ENCODE measurements around the gene NELFA. TPM values are rescaled to one million over a fixed set of nuclear protein-coding genes. Genes with fewer than 3 reads are reported as not detected.

Gene NELFA
- polyA plus RNA-seq, 1 donor (not counting 4 experiments of a cell fraction or from before 2014, with no cell fraction given): 9.9 TPM

DNA sequence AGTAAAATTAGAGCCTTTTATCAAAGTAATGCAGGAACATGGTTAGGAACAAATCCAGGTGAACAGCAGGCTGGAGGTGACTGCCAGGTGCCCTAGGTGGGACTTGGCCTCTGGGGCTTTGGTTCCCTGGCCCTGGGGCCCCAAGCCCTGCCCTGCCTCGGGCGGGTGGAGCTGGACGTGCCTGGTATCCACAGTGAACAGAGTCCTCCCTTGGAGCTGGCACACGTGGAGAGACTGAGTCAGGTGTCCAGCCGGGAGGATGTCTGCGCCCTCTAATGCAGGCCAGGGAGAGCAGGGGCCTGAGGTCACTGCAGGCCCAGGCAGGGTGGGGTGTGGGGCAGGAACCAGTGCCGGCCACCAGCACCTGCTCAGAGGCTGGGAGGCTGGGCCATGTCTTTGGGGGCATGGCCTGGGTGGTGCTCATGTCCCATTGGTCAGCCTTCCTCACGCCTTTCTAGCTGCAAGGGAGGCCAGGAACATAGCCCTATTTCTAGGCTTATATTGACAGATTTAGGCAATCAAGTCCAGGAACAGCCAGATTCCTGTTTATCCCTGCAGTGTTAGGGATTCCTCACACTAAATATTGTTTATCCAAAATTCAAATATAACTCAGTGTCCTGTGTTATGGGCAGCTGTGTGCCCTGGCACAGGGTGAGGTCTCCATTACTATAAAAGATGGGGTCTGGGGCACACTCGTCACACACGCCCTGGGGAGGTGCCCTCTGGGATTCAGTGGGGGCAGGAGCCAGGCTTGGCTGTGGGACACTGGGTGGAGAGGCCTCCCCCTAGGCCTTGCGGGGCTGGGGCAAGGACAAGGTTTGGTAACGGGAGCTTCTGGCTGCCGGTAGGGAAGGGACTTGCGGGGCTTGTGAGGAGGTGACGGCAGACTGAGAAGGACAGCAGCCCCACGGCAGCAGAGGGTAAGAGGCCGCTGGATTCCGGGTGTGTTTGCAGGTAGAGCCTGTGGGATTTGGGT lies 36.1 kb upstream of the NELFA start:
- no peak for DNase-seq (ENCODE audit: low read depth, low spot score)
- H3K79me2 ChIP-seq (ENCODE audit: control insufficient read depth, insufficient read depth, low read length): no peaks in the 10 kb centered on the region
- no peak overlapping the region for H3K4me3 ChIP-seq (ENCODE audit: control insufficient read depth in 2 of 3, extremely low read depth in 1 of 3, insufficient read depth in 2 of 3, low read depth in 1 of 3, low read length in 3 of 3)
- dilution Hi-C loops (cut with MboI; ENCODE audit: extremely low pct_ligation_motif_present, low sequenced_read_pairs): no loop called here
- H3K27me3 ChIP-seq (ENCODE audit: control insufficient read depth, extremely low read depth, insufficient read depth, low read length): peaks cover 44% of the 10 kb centered on the region
- H3K9ac ChIP-seq (ENCODE audit: control insufficient read depth, extremely low read depth, insufficient read depth, low read length): no peak overlapping the region
- H2AFZ ChIP-seq (ENCODE audit: control insufficient read depth, low read length): no peak overlapping the region
- H3K4me2 ChIP-seq (ENCODE audit: control insufficient read depth, extremely low read depth, insufficient read depth, low read depth, low read length): no peak overlapping the region
- H3K36me3 ChIP-seq (ENCODE audit: control insufficient read depth in 2 of 2, extremely low read depth in 1 of 2, insufficient read depth in 2 of 2, low read length in 2 of 2): no peaks in the 10 kb centered on the region
- H3K9me3 ChIP-seq (ENCODE audit: control insufficient read depth, low read depth, low read length): no peaks in the 10 kb centered on the region
- H3K9me1 ChIP-seq (ENCODE audit: control insufficient read depth, extremely low read depth, insufficient read depth, low read length): no peaks in the 10 kb centered on the region
- no peaks in the 10 kb centered on the region for H3K4me1 ChIP-seq (ENCODE audit: control insufficient read depth, extremely low read depth, insufficient read depth, low read length)
- H4K20me1 ChIP-seq (ENCODE audit: control insufficient read depth, extremely low read depth, insufficient read depth, low read length): no peaks in the 10 kb centered on the region
- TF ChIP-seq, protein P1, sequence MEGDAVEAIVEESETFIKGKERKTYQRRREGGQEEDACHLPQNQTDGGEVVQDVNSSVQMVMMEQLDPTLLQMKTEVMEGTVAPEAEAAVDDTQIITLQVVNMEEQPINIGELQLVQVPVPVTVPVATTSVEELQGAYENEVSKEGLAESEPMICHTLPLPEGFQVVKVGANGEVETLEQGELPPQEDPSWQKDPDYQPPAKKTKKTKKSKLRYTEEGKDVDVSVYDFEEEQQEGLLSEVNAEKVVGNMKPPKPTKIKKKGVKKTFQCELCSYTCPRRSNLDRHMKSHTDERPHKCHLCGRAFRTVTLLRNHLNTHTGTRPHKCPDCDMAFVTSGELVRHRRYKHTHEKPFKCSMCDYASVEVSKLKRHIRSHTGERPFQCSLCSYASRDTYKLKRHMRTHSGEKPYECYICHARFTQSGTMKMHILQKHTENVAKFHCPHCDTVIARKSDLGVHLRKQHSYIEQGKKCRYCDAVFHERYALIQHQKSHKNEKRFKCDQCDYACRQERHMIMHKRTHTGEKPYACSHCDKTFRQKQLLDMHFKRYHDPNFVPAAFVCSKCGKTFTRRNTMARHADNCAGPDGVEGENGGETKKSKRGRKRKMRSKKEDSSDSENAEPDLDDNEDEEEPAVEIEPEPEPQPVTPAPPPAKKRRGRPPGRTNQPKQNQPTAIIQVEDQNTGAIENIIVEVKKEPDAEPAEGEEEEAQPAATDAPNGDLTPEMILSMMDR (optimal IDR thresholded peaks at IDR 0.05 in 1 of 3, IDR thresholded peaks at IDR 0.05 in 1 of 3, conservative IDR thresholded peaks at IDR 0.05 in 1 of 3; ENCODE audit: extremely low read depth in 1 of 3, insufficient read depth in 2 of 3, low read length in 3 of 3): no peak
- TF ChIP-seq EZH2 (IDR thresholded peaks at IDR 0.05; ENCODE audit: low read length): no peak
- no peak for FAIRE-seq
- no peak overlapping the region for H3K27ac ChIP-seq (ENCODE audit: control insufficient read depth, insufficient read depth, low read length)

DNA sequence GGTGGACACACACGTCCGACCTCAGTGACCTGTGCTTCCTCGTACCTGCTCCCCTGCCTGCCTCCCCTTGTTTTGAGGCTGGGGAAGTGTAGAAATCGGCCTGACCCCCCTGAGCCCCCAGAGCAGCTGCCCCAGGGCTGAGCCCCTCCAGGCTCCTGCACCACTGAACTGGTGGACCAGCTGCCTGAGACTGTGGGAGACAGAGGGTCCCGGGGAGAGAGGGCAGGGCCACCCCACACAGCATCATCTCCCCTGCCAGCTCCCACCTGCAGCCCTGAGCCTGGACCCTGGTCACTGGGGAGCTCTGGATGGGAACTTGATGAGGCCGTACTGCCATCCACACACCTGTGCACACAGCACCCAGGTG lies 35.3 kb upstream of the NELFA start:
- no peaks in the 10 kb centered on the region for H3K4me1 ChIP-seq (ENCODE audit: control insufficient read depth, extremely low read depth, insufficient read depth, low read length)
- no peak overlapping the region for H3K9ac ChIP-seq (ENCODE audit: control insufficient read depth, extremely low read depth, insufficient read depth, low read length)
- TF ChIP-seq, protein P1 (optimal IDR thresholded peaks at IDR 0.05 in 1 of 3, IDR thresholded peaks at IDR 0.05 in 1 of 3, conservative IDR thresholded peaks at IDR 0.05 in 1 of 3; ENCODE audit: extremely low read depth in 1 of 3, insufficient read depth in 2 of 3, low read length in 3 of 3): no peak
- no peak for TF ChIP-seq EZH2 (IDR thresholded peaks at IDR 0.05; ENCODE audit: low read length)
- dilution Hi-C loops (cut with MboI; ENCODE audit: extremely low pct_ligation_motif_present, low sequenced_read_pairs): no loop called here
- H3K27ac ChIP-seq (ENCODE audit: control insufficient read depth, insufficient read depth, low read length): no peak overlapping the region
- H3K36me3 ChIP-seq (ENCODE audit: control insufficient read depth in 2 of 2, extremely low read depth in 1 of 2, insufficient read depth in 2 of 2, low read length in 2 of 2): no peaks in the 10 kb centered on the region
- no peaks in the 10 kb centered on the region for H3K79me2 ChIP-seq (ENCODE audit: control insufficient read depth, insufficient read depth, low read length)
- H3K4me3 ChIP-seq (ENCODE audit: control insufficient read depth in 2 of 3, extremely low read depth in 1 of 3, insufficient read depth in 2 of 3, low read depth in 1 of 3, low read length in 3 of 3): no peak overlapping the region
- FAIRE-seq (no peak), DNase-seq (ENCODE audit: low read depth, low spot score) (no peak)
- H3K9me1 ChIP-seq (ENCODE audit: control insufficient read depth, extremely low read depth, insufficient read depth, low read length): no peaks in the 10 kb centered on the region
- H2AFZ ChIP-seq (ENCODE audit: control insufficient read depth, low read length): no peak overlapping the region
- H4K20me1 ChIP-seq (ENCODE audit: control insufficient read depth, extremely low read depth, insufficient read depth, low read length): no peaks in the 10 kb centered on the region
- H3K9me3 ChIP-seq (ENCODE audit: control insufficient read depth, low read depth, low read length): no peaks in the 10 kb centered on the region
- H3K27me3 ChIP-seq (ENCODE audit: control insufficient read depth, extremely low read depth, insufficient read depth, low read length): peaks cover 43% of the 10 kb centered on the region
- no peak overlapping the region for H3K4me2 ChIP-seq (ENCODE audit: control insufficient read depth, extremely low read depth, insufficient read depth, low read depth, low read length)

Measured in keratinocyte (primary cell).